HG03457 (cell line): ENCODE results near the gene CCDC141.

Experiments
- ATAC-seq: cut with Tn5 transposase; IDR thresholded peaks from one replicate; pipeline ENCODE4 v1.9.1; 2021; ENCODE audit warnings: moderate number of reproducible peaks; ENCODE audit not compliant: unreplicated experiment

CCDC141 gene

GRCh38 chr2:178980815-178981214 is 69.1 kb downstream of the CCDC141 start:
- ATAC-seq: no peak

- ATAC-seq: no peak
These were observed 71.3 kb downstream of the CCDC141 start for GRCh38 chr2:178978667-178979066.

- no peak for ATAC-seq
These were observed 73.6 kb downstream of the CCDC141 start for GRCh38 chr2:178976351-178976750.

- ATAC-seq: no peak
These were observed 87.0 kb downstream of the CCDC141 start for GRCh38 chr2:178962805-178963433.

- no peak for ATAC-seq
These were observed 87.8 kb downstream of the CCDC141 start for GRCh38 chr2:178962152-178962551.

- no peak for ATAC-seq
These were observed 95.9 kb downstream of the CCDC141 start for GRCh38 chr2:178954049-178954448.

- no peak for ATAC-seq
These were observed 98.5 kb downstream of the CCDC141 start for GRCh38 chr2:178951266-178952006.

GRCh38 chr2:178949584-178949983 is 100.4 kb downstream of the CCDC141 start:
- no peak for ATAC-seq

- no peak for ATAC-seq
These were observed 100.8 kb downstream of the CCDC141 start for GRCh38 chr2:178949151-178949550.

- ATAC-seq: no peak
These were observed 102.9 kb downstream of the CCDC141 start for GRCh38 chr2:178947006-178947405.

GRCh38 chr2:178946494-178946893 is 103.4 kb downstream of the CCDC141 start:
- no peak for ATAC-seq

GRCh38 chr2:178943745-178944144 is 106.2 kb downstream of the CCDC141 start:
- ATAC-seq: no peak

GRCh38 chr2:178934571-178934970 is 115.4 kb downstream of the CCDC141 start:
- no peak for ATAC-seq

GRCh38 chr2:178933493-178933892 is 116.4 kb downstream of the CCDC141 start:
- no peak for ATAC-seq

GRCh38 chr2:178928077-178928476 is 121.9 kb downstream of the CCDC141 start:
- peak; percentile 62 for ATAC-seq

GRCh38 chr2:178927173-178927572 is 122.8 kb downstream of the CCDC141 start:
- ATAC-seq: no peak

GRCh38 chr2:178924817-178925216 is 125.1 kb downstream of the CCDC141 start:
- ATAC-seq: no peak

- no peak for ATAC-seq
These were observed 126.4 kb downstream of the CCDC141 start for GRCh38 chr2:178923546-178923945.

- no peak for ATAC-seq
These were observed 128.9 kb downstream of the CCDC141 start for GRCh38 chr2:178920916-178921513.

- ATAC-seq: no peak
These were observed 132.4 kb downstream of the CCDC141 start for GRCh38 chr2:178917555-178917954.

GRCh38 chr2:178915423-178916173 is 134.3 kb downstream of the CCDC141 start:
- ATAC-seq: no peak
